GM23338 (cell line): ENCODE data around the gene PDK4. TPM values are rescaled to one million over a fixed set of nuclear protein-coding genes. Genes with fewer than 3 reads are reported as not detected.

Source experiments
- ATAC-seq: fragments of 200-7000 bp; cut with Tn5 transposase; 3 replicates; pipeline ENCODE4 v1.9.1; 2020
- DNase-seq: peaks from one replicate; pipeline ENCODE4 v3.0.0-alpha.2; 2015; ENCODE audit warnings: low spot score
- H2AFZ ChIP-seq: fragments of 200-600 bp; sonication (generic); 2 replicates; pipeline ENCODE4 v1.8.0; 2016; ENCODE audit warnings: antibody characterized with exemption, mild to moderate bottlenecking, moderate library complexity
- H3F3A ChIP-seq: fragments of 200-600 bp; sonication (generic); replicated peaks from 2 replicates; pipeline ENCODE4 v1.8.0; 2017; ENCODE audit warnings: antibody characterized with exemption, mixed run types, low read depth
- H3K27ac ChIP-seq: fragments of 200-600 bp; sonication (generic); 2 replicates; pipeline ENCODE4 v1.6.1; 2016; ENCODE audit warnings: low read depth
- H3K27me3 ChIP-seq: fragments of 200-600 bp; sonication (generic); 2 replicates; pipeline ENCODE4 v1.8.0; 2016; ENCODE audit warnings: mild to moderate bottlenecking, mixed run types, moderate library complexity; ENCODE audit not compliant: insufficient read depth
- H3K36me3 ChIP-seq: fragments of 200-600 bp; sonication (generic); 2 replicates; pipeline ENCODE4 v1.8.0; 2016; ENCODE audit warnings: mild to moderate bottlenecking; ENCODE audit not compliant: insufficient read depth
- H3K4me1 ChIP-seq: fragments of 200-600 bp; sonication (generic); 2 replicates; pipeline ENCODE4 v1.8.0; 2016; ENCODE audit warnings: mild to moderate bottlenecking, moderate library complexity; ENCODE audit not compliant: insufficient read depth
- H3K4me2 ChIP-seq: fragments of 200-600 bp; sonication (generic); 2 replicates; pipeline ENCODE4 v1.7.1; 2017; ENCODE audit warnings: mixed run types
- H3K4me3 ChIP-seq: fragments of 200-600 bp; sonication (generic); 2 replicates; pipeline ENCODE4 v1.6.1; 2016; ENCODE audit warnings: mixed run types
- H3K79me2 ChIP-seq: fragments of 200-600 bp; sonication (generic); replicated peaks from 2 replicates; pipeline ENCODE4 v1.8.0; 2017; ENCODE audit warnings: mild to moderate bottlenecking; ENCODE audit not compliant: insufficient read depth
- H3K9me2 ChIP-seq: fragments of 200-600 bp; sonication (generic); 2 replicates; pipeline ENCODE4 v1.8.0; 2017; ENCODE audit not compliant: insufficient read depth
- H4K20me1 ChIP-seq: fragments of 200-600 bp; sonication (generic); replicated peaks from 2 replicates; pipeline ENCODE4 v1.8.0; 2017; ENCODE audit warnings: mild to moderate bottlenecking; ENCODE audit not compliant: insufficient read depth
- H3K27ac Mint-ChIP-seq: 2 replicates; pipeline ENCODE4 v1.8.0; 2020; ENCODE audit warnings: inconsistent platforms, mild to moderate bottlenecking, moderate library complexity, mixed read lengths
- H3K27me3 Mint-ChIP-seq: 3 replicates; pipeline ENCODE4 v1.8.0; 2022; ENCODE audit warnings: low read depth, mild to moderate bottlenecking, moderate library complexity, mixed read lengths, inconsistent platforms; ENCODE audit not compliant: insufficient read depth, poor library complexity
- H3K36me3 Mint-ChIP-seq: 3 replicates; pipeline ENCODE4 v1.8.0; 2021; ENCODE audit warnings: low read depth, mild to moderate bottlenecking, inconsistent platforms, moderate library complexity, mixed read lengths
- H3K4me1 Mint-ChIP-seq: 3 replicates; pipeline ENCODE4 v1.8.0; 2020; ENCODE audit warnings: mild to moderate bottlenecking, inconsistent platforms, mixed read lengths
- H3K4me3 Mint-ChIP-seq: 3 replicates; pipeline ENCODE4 v1.8.0; 2021; ENCODE audit warnings: moderate library complexity, mild to moderate bottlenecking, inconsistent platforms, mixed read lengths
- H3K9me3 Mint-ChIP-seq: 3 replicates; pipeline ENCODE4 v1.8.0; 2020; ENCODE audit warnings: moderate library complexity, mild to moderate bottlenecking, inconsistent platforms, mixed read lengths
- CREB1 ChIP-seq: fragments of 250-450 bp; sonication (Bioruptor Pico); IDR thresholded peaks from 2 replicates; pipeline ENCODE4 v1.5.0; 2020; ENCODE audit warnings: low read depth, mild to moderate bottlenecking, moderate library complexity
- EZH2 ChIP-seq: fragments of 200-600 bp; sonication (generic); IDR thresholded peaks from one replicate; pipeline ENCODE4 v1.8.0; 2017; ENCODE audit warnings: antibody characterized with exemption, mild to moderate bottlenecking, low read depth; ENCODE audit not compliant: unreplicated experiment
- EZH2phosphoT487 ChIP-seq: fragments of 200-600 bp; sonication (generic); IDR thresholded peaks from one replicate; pipeline ENCODE4 v1.8.1; 2018; ENCODE audit warnings: antibody characterized with exemption; ENCODE audit not compliant: unreplicated experiment
- JUNB ChIP-seq: IDR thresholded peaks from one replicate; pipeline ENCODE4 v1.6.1; 2016; ENCODE audit warnings: antibody characterized with exemption; ENCODE audit not compliant: unreplicated experiment
- NANOG ChIP-seq: IDR thresholded peaks from 2 replicates; pipeline ENCODE4 v1.6.1; 2016; ENCODE audit warnings: antibody characterized with exemption, borderline replicate concordance
- POLR2AphosphoS5 ChIP-seq: IDR thresholded peaks from 2 replicates; pipeline ENCODE4 v1.6.1; 2016; ENCODE audit warnings: antibody characterized with exemption, low read depth
- STAT1 ChIP-seq: IDR thresholded peaks from one replicate; pipeline ENCODE4 v1.6.1; 2016; ENCODE audit warnings: antibody characterized with exemption; ENCODE audit not compliant: unreplicated experiment
- ZNF114 ChIP-seq: fragments of 250-450 bp; sonication (Bioruptor Pico); IDR thresholded peaks from 2 replicates; pipeline ENCODE4 v1.5.0; 2020; ENCODE audit warnings: mild to moderate bottlenecking, moderate library complexity
- ZNF331 ChIP-seq: fragments of 250-450 bp; sonication (Bioruptor Pico); IDR thresholded peaks from 2 replicates; pipeline ENCODE4 v1.5.0; 2020; ENCODE audit warnings: low read depth, mild to moderate bottlenecking, moderate library complexity
- polyA plus RNA-seq: library from polyadenylated mRNA; unstranded; fragments of >200 nt; fragmentation: Nextera tagmentation; extraction: Ambion mirVana; gene quantifications from 2 replicates; pipeline ENCODE4 v1.2.1, GENCODE V29; 2016
- total RNA-seq: library from RNA; depleted of rRNA; stranded (reverse); fragments of >200 nt; shearing (Covaris generic); gene quantifications from 2 replicates; pipeline ENCODE4 v1.2.3, GENCODE V29; 2014
- TF ChIP-seq, protein P1 (sequence below): fragments of 250-450 bp; sonication (Bioruptor Pico); IDR thresholded peaks from 2 replicates; pipeline ENCODE4 v1.5.0; 2020; ENCODE audit warnings: mild to moderate bottlenecking, moderate library complexity
- TF ChIP-seq, protein P2 (sequence below): IDR thresholded peaks from one replicate; pipeline ENCODE4 v1.6.1; 2018; ENCODE audit warnings: antibody characterized with exemption; ENCODE audit not compliant: unreplicated experiment
- TF ChIP-seq, protein P3 (sequence below): IDR thresholded peaks from 2 replicates; pipeline ENCODE4 v1.6.1; 2016; ENCODE audit warnings: antibody characterized with exemption
- TF ChIP-seq, protein P4 (sequence below), 2 experiments: fragments of 200-600 bp in 1 of 2; sonication (generic) in 1 of 2; conservative IDR thresholded peaks; 2 replicates each; pipeline versions ENCODE4 v1.5.1 to v1.6.1; 2016 to 2017; ENCODE audit warnings: antibody characterized with exemption in 2 of 2, low read depth in 2 of 2, mild to moderate bottlenecking in 2 of 2, moderate library complexity in 1 of 2

PDK4 gene
- total and polyA plus RNA-seq, 2 experiments from 2014 or later: 0.32 TPM; not detected in 1

DNA sequence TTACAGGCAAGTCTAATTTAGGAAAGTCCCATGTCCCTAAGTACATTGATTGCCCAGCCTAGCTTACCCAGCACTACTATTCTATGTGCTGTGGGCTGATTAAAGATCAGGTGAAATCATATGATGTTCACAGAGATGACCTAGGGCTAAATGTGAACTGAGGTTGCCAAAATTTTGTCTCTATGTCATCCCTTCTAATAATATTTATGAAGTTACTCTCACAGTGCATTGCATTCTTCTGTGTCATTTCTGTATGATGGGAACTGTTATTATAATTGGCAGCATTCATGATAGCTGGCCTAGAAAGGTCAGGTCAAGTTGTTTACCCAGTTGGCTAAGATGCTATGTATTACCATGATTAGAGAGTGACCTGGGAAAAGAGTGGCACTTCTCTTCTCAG, 2.8 kb upstream of the PDK4 start:
- Histone ChIP-seq H2AFZ (no peak overlapping the region), H3K79me2 (no peaks in the 10 kb centered on the region), H3K36me3 (no peaks in the 10 kb centered on the region), H3K4me1 (peaks cover 5% of the 10 kb centered on the region; the same call in 1 of the 2 replicates), H3K9me2 (no peaks in the 10 kb centered on the region), H3K27me3 (peaks cover 27% of the 10 kb centered on the region), H3F3A (no peaks in the 10 kb centered on the region), H3K27ac (no peak overlapping the region), H3K4me3 (no peak overlapping the region), H3K4me2 (no peak overlapping the region), H4K20me1 (no peaks in the 10 kb centered on the region)
- Mint-ChIP-seq H3K9me3 (no peaks in the 10 kb centered on the region), H3K4me1 (peaks cover 8% of the 10 kb centered on the region), H3K4me3 (no peak overlapping the region), H3K36me3 (no peaks in the 10 kb centered on the region; the same call in 2 of the 3 replicates), H3K27ac (no peak overlapping the region), H3K27me3 (peaks cover 21% of the 10 kb centered on the region)
- TF ChIP-seq JUNB (no peak), CREB1 (CRISPR knock-in tag) (no peak), EZH2 (no peak), STAT1 (no peak), POLR2AphosphoS5 (no peak), ZNF331 (CRISPR knock-in tag) (no peak), NANOG (no peak), EZH2phosphoT487 (no peak), ZNF114 (no peak)
- TF ChIP-seq, protein P1, sequence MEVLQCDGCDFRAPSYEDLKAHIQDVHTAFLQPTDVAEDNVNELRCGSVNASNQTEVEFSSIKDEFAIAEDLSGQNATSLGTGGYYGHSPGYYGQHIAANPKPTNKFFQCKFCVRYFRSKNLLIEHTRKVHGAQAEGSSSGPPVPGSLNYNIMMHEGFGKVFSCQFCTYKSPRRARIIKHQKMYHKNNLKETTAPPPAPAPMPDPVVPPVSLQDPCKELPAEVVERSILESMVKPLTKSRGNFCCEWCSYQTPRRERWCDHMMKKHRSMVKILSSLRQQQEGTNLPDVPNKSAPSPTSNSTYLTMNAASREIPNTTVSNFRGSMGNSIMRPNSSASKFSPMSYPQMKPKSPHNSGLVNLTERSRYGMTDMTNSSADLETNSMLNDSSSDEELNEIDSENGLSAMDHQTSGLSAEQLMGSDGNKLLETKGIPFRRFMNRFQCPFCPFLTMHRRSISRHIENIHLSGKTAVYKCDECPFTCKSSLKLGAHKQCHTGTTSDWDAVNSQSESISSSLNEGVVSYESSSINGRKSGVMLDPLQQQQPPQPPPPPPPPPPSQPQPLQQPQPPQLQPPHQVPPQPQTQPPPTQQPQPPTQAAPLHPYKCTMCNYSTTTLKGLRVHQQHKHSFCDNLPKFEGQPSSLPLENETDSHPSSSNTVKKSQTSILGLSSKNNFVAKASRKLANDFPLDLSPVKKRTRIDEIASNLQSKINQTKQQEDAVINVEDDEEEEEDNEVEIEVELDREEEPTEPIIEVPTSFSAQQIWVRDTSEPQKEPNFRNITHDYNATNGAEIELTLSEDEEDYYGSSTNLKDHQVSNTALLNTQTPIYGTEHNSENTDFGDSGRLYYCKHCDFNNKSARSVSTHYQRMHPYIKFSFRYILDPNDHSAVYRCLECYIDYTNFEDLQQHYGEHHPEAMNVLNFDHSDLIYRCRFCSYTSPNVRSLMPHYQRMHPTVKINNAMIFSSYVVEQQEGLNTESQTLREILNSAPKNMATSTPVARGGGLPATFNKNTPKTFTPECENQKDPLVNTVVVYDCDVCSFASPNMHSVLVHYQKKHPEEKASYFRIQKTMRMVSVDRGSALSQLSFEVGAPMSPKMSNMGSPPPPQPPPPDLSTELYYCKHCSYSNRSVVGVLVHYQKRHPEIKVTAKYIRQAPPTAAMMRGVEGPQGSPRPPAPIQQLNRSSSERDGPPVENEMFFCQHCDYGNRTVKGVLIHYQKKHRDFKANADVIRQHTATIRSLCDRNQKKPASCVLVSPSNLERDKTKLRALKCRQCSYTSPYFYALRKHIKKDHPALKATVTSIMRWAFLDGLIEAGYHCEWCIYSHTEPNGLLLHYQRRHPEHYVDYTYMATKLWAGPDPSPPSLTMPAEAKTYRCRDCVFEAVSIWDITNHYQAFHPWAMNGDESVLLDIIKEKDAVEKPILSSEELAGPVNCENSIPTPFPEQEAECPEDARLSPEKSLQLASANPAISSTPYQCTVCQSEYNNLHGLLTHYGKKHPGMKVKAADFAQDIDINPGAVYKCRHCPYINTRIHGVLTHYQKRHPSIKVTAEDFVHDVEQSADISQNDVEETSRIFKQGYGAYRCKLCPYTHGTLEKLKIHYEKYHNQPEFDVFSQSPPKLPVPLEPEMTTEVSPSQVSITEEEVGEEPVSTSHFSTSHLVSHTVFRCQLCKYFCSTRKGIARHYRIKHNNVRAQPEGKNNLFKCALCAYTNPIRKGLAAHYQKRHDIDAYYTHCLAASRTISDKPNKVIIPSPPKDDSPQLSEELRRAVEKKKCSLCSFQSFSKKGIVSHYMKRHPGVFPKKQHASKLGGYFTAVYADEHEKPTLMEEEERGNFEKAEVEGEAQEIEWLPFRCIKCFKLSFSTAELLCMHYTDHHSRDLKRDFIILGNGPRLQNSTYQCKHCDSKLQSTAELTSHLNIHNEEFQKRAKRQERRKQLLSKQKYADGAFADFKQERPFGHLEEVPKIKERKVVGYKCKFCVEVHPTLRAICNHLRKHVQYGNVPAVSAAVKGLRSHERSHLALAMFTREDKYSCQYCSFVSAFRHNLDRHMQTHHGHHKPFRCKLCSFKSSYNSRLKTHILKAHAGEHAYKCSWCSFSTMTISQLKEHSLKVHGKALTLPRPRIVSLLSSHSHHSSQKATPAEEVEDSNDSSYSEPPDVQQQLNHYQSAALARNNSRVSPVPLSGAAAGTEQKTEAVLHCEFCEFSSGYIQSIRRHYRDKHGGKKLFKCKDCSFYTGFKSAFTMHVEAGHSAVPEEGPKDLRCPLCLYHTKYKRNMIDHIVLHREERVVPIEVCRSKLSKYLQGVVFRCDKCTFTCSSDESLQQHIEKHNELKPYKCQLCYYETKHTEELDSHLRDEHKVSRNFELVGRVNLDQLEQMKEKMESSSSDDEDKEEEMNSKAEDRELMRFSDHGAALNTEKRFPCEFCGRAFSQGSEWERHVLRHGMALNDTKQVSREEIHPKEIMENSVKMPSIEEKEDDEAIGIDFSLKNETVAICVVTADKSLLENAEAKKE (CRISPR knock-in tag): no peak
- TF ChIP-seq, protein P2, sequence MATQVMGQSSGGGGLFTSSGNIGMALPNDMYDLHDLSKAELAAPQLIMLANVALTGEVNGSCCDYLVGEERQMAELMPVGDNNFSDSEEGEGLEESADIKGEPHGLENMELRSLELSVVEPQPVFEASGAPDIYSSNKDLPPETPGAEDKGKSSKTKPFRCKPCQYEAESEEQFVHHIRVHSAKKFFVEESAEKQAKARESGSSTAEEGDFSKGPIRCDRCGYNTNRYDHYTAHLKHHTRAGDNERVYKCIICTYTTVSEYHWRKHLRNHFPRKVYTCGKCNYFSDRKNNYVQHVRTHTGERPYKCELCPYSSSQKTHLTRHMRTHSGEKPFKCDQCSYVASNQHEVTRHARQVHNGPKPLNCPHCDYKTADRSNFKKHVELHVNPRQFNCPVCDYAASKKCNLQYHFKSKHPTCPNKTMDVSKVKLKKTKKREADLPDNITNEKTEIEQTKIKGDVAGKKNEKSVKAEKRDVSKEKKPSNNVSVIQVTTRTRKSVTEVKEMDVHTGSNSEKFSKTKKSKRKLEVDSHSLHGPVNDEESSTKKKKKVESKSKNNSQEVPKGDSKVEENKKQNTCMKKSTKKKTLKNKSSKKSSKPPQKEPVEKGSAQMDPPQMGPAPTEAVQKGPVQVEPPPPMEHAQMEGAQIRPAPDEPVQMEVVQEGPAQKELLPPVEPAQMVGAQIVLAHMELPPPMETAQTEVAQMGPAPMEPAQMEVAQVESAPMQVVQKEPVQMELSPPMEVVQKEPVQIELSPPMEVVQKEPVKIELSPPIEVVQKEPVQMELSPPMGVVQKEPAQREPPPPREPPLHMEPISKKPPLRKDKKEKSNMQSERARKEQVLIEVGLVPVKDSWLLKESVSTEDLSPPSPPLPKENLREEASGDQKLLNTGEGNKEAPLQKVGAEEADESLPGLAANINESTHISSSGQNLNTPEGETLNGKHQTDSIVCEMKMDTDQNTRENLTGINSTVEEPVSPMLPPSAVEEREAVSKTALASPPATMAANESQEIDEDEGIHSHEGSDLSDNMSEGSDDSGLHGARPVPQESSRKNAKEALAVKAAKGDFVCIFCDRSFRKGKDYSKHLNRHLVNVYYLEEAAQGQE: no peak
- TF ChIP-seq, protein P3, sequence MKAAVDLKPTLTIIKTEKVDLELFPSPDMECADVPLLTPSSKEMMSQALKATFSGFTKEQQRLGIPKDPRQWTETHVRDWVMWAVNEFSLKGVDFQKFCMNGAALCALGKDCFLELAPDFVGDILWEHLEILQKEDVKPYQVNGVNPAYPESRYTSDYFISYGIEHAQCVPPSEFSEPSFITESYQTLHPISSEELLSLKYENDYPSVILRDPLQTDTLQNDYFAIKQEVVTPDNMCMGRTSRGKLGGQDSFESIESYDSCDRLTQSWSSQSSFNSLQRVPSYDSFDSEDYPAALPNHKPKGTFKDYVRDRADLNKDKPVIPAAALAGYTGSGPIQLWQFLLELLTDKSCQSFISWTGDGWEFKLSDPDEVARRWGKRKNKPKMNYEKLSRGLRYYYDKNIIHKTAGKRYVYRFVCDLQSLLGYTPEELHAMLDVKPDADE: no peak
- TF ChIP-seq, protein P4, sequence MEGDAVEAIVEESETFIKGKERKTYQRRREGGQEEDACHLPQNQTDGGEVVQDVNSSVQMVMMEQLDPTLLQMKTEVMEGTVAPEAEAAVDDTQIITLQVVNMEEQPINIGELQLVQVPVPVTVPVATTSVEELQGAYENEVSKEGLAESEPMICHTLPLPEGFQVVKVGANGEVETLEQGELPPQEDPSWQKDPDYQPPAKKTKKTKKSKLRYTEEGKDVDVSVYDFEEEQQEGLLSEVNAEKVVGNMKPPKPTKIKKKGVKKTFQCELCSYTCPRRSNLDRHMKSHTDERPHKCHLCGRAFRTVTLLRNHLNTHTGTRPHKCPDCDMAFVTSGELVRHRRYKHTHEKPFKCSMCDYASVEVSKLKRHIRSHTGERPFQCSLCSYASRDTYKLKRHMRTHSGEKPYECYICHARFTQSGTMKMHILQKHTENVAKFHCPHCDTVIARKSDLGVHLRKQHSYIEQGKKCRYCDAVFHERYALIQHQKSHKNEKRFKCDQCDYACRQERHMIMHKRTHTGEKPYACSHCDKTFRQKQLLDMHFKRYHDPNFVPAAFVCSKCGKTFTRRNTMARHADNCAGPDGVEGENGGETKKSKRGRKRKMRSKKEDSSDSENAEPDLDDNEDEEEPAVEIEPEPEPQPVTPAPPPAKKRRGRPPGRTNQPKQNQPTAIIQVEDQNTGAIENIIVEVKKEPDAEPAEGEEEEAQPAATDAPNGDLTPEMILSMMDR (conservative IDR thresholded peaks at IDR 0.05; ENCODE audit: low read depth in 2 of 2): no peak
- DNase-seq (no peak), ATAC-seq (no peak)
